ENCODE data around the gene DPH2.

GRCh38 chr1:43924516-43924915, 45.3 kb upstream of the DPH2 start:
- no peak for TF ChIP-seq CTCF (IDR thresholded peaks at IDR 0.05)
- no peak for TF ChIP-seq POLR2A (IDR thresholded peaks at IDR 0.05)
- no peak for TF ChIP-seq POLR2AphosphoS5 (IDR thresholded peaks at IDR 0.05)

Measured in breast epithelium (tissue), 3 donors.